Mesodermal cell (in vitro differentiated cells): ENCODE results near the gene TRIM24.
A peak's percentile ranks its signal among the peaks of the same experiment; 100 is the strongest.
"Not testable (repeated sequence)": the region's sequence is repeated elsewhere in the genome, so short reads cannot be mapped to it uniquely, and the experiment has no call there.

Experiments used
- H3K27ac ChIP-seq: 2 replicates; pipeline ENCODE4 v1.7.0; 2013; ENCODE audit warnings: mild to moderate bottlenecking, low read depth, low read length, moderate library complexity; ENCODE audit not compliant: severe bottlenecking
- H3K36me3 ChIP-seq: 2 replicates; pipeline ENCODE4 v1.7.1; 2013; ENCODE audit warnings: mild to moderate bottlenecking, low read length, moderate library complexity; ENCODE audit not compliant: control insufficient read depth, insufficient read depth
- H3K4me1 ChIP-seq: one replicate; pipeline ENCODE4 v1.7.1; 2013; ENCODE audit warnings: mild to moderate bottlenecking, low read length; ENCODE audit not compliant: insufficient read depth, control insufficient read depth, poor library complexity, severe bottlenecking
- H3K4me3 ChIP-seq: 2 replicates; pipeline ENCODE4 v1.7.0; 2013; ENCODE audit warnings: low read length, control low read depth, mild to moderate bottlenecking; ENCODE audit not compliant: insufficient read depth, poor library complexity, severe bottlenecking; ENCODE audit errors: extremely low read depth
- H3K9me3 ChIP-seq: 2 replicates; pipeline ENCODE4 v1.7.1; 2013; ENCODE audit warnings: mild to moderate bottlenecking, low read length, moderate library complexity; ENCODE audit not compliant: control insufficient read depth
- WGBS, 2 experiments: methylation state at CpG; one replicate each; pipeline ENCODE4 v1.1.5; 2013; ENCODE audit warnings: missing lambda C conversion rate in 2 of 2; ENCODE audit not compliant: insufficient coverage in 2 of 2; 5-methylcytosine and 5-hydroxymethylcytosine counted together

Gene TRIM24

DNA sequence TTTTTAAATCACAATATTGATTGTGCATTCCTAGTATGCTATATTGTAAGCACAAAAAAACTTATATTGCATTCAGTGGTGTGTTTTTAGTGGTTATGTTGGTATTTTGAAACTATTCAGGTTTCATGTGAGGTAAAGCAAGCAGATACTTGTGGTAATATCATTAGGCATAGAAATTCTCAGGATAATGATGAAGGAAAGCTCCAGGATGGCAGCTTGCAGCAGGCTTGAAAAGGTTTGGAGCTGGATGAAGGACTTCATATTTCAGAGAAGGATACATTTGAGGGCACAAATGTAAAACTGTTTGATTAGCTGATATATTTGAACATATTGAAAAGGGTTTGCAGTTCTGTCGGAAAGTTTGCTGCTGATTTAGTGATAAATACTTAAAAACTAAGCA lies 17.5 kb downstream of the TRIM24 start:
- Histone ChIP-seq H3K4me1 (peaks cover 1% of the 10 kb centered on the region), H3K4me3 (no peak overlapping the region), H3K36me3 (peaks cover 14% of the 10 kb centered on the region), H3K27ac (no peak overlapping the region), H3K9me3 (no peaks in the 10 kb centered on the region)
- 86 to 100% methylated on average over 1 of the region's 1 CpG for WGBS, 2 experiments

DNA sequence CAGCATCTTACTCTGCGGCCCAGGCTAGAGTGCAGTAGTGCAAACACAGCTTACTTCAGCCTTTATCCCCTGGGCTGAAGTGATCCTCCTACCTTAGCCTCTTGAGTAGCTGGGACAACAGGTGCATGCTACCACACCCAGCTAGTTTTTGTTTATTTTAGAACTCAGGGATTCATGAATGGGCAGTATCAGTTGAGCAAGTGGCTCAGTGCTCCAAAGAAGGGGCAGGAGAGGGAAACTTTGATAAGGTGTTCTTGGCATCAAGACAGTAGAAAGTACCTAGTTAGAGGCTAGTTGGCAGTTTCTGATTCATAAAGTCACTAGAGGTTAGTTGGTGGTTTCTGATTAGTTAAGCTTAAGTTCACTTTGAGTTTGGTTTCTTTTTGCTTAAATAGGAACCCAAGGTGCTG lies 18.4 kb downstream of the TRIM24 start:
- 100% methylated on average over 1 of the region's 1 CpG for WGBS, 2 experiments
- Histone ChIP-seq H3K4me3 (no peak overlapping the region), H3K9me3 (no peaks in the 10 kb centered on the region), H3K36me3 (peaks cover 16% of the 10 kb centered on the region), H3K4me1 (no peaks in the 10 kb centered on the region), H3K27ac (no peak overlapping the region)

DNA sequence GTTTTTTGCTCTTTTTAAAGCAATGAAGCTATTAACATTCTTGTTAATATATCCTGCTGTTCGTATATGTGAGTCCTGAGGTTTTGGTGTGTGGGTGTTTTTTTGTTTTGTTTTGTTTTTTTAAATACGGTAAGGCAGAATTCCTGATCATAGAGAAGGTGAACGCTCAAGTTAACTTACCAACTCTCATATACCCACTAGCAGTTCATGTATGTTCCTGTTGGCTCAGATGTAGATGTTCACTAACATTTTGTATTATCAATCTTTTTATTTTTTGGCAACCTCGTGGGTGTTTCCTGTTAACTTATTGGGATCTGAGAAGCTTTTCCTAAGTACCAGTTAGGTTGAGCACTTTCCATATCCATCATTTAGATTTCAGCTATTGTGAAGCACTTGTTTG lies 20.5 kb downstream of the TRIM24 start:
- Histone ChIP-seq H3K4me1 (no peaks in the 10 kb centered on the region), H3K4me3 (no peak overlapping the region), H3K27ac (no peak overlapping the region), H3K36me3 (peaks cover 14% of the 10 kb centered on the region), H3K9me3 (no peaks in the 10 kb centered on the region)
- no CpG with 5 or more reads among the region's 4 CpGs for WGBS, 2 experiments

- H3K4me1 ChIP-seq = no peaks in the 10 kb centered on the region
- peaks cover 13% of the 10 kb centered on the region for H3K36me3 ChIP-seq
- no peak overlapping the region for H3K27ac ChIP-seq
- 97 to 100% methylated on average over 5 to 7 of the region's 11 CpGs for WGBS, 2 experiments
- no peak overlapping the region for H3K4me3 ChIP-seq
- H3K9me3 ChIP-seq = no peaks in the 10 kb centered on the region
Observed at GRCh38 chr7:138481447-138482380, 21.7 kb downstream of the TRIM24 start.

- Histone ChIP-seq H3K36me3 (peaks cover 13% of the 10 kb centered on the region), H3K9me3 (no peaks in the 10 kb centered on the region), H3K27ac (no peak overlapping the region), H3K4me3 (no peak overlapping the region), H3K4me1 (no peaks in the 10 kb centered on the region)
- WGBS, 2 experiments = 89 to 100% methylated on average over 1 to 2 of the region's 2 CpGs
Observed at GRCh38 chr7:138483531-138483930, 23.5 kb downstream of the TRIM24 start.

DNA sequence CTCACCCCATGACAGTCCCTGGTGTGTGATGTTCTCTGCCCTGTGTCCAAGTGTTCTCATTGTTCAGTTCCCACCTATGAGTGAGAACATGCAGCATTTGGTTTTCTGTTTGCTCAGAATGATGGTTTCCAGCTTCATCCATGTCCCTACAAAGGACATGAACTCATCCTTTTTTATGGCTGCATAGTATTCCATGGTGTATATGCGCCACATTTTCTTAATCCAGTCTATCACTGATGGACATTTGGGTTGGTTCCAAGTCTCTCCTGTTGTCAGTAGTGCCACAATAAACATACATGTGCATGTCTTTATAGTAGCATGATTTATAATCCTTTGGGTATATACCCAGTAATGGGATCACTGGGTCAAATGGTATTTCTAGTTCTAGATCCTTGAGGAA lies 25.4 kb downstream of the TRIM24 start:
- not testable (repeated sequence) for H3K27ac ChIP-seq, H3K4me3 ChIP-seq, H3K9me3 ChIP-seq, H3K4me1 ChIP-seq
- H3K36me3 ChIP-seq = peaks cover 12% of the 10 kb centered on the region
- no CpG with 5 or more reads among the region's 1 CpG for WGBS, 2 experiments

DNA sequence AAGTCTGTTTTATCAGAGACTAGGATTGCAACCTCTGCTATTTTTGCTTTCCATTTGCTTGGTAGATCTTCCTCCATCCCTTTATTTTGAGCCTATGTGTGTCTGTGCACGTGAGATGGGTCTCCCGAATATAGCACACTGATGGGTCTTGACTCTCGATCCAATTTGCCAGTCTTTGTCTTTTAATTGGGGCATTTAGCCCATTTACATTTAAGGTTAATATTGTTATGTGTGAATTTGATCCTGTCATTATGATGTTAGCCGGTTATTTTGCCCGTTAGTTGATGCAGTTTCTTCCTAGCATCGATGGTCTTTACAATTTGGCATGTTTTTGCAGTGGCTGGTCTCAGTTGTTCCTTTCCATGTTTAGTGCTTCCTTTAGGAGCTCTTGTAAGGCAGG lies 29.1 kb downstream of the TRIM24 start:
- not testable (repeated sequence) for H3K27ac ChIP-seq, H3K4me3 ChIP-seq, H3K9me3 ChIP-seq, H3K4me1 ChIP-seq
- 97 to 100% methylated on average over 1 to 5 of the region's 6 CpGs for WGBS, 2 experiments
- peaks cover 19% of the 10 kb centered on the region for H3K36me3 ChIP-seq

GRCh38 chr7:138491612-138492386 lies 31.7 kb downstream of the TRIM24 start:
- no peaks in the 10 kb centered on the region for H3K9me3 ChIP-seq
- no peaks in the 10 kb centered on the region for H3K4me1 ChIP-seq
- 83% methylated on average over 1 of the region's 4 CpGs; no CpG with 5 or more reads in 1 of the 2 experiments for WGBS, 2 experiments
- H3K4me3 ChIP-seq = no peak overlapping the region
- peaks cover 31% of the 10 kb centered on the region for H3K36me3 ChIP-seq
- H3K27ac ChIP-seq = no peak overlapping the region

DNA sequence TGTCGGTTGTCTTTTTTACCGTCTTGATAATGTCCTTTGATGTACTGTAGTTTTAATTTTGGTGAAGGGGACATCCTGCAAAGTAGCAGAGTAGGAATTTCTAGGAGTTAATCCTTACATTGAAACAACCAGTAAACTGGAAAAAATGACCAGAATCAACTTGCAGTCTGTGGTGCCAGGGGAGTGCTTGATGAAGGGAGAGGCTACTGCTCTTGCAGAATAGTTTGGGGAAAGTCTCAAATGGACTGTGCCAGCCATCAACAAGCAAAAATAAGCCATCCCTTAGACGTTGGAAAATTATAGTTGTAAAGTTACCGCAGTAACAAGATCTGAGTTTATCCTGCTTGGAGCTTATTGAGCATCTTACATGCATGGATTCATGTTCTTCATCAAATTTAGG lies 32.4 kb downstream of the TRIM24 start:
- peaks cover 31% of the 10 kb centered on the region for H3K36me3 ChIP-seq
- no peaks in the 10 kb centered on the region for H3K9me3 ChIP-seq
- H3K27ac ChIP-seq = no peak overlapping the region
- no peaks in the 10 kb centered on the region for H3K4me1 ChIP-seq
- WGBS, 2 experiments = 100% methylated on average over 2 of the region's 4 CpGs; no CpG with 5 or more reads in 1 of the 2 experiments
- H3K4me3 ChIP-seq = no peak overlapping the region

- H3K36me3 ChIP-seq = peaks cover 35% of the 10 kb centered on the region
- peak overlapping the region; percentile 3 for H3K27ac ChIP-seq
- 100% methylated on average over 2 of the region's 3 CpGs; no CpG with 5 or more reads in 1 of the 2 experiments for WGBS, 2 experiments
- H3K4me3 ChIP-seq = no peak overlapping the region
- H3K4me1 ChIP-seq = no peaks in the 10 kb centered on the region
- no peaks in the 10 kb centered on the region for H3K9me3 ChIP-seq
Observed at GRCh38 chr7:138493535-138493934, 33.5 kb downstream of the TRIM24 start.
